Measurements from ENCODE around the gene CNN1.

DNA sequence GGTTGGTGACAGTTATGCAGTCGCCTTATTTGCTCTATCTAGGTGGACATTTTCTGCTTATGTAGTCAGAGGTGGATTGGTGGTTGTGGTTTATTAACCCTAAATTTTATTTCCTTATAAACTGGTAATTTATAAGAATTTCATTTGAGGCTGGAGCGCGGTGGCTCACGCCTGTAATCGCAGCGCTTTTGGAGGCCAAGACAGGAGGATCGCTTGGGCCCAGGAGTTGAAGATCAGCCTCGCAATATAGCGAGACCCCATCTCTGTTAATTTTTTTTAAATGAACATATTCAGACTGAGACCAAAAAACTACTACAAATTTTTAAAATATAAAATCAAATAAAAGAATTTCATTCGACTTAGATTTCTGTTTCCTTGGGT, 59.4 kb downstream of the CNN1 start:
- TF ChIP-seq, protein P1, sequence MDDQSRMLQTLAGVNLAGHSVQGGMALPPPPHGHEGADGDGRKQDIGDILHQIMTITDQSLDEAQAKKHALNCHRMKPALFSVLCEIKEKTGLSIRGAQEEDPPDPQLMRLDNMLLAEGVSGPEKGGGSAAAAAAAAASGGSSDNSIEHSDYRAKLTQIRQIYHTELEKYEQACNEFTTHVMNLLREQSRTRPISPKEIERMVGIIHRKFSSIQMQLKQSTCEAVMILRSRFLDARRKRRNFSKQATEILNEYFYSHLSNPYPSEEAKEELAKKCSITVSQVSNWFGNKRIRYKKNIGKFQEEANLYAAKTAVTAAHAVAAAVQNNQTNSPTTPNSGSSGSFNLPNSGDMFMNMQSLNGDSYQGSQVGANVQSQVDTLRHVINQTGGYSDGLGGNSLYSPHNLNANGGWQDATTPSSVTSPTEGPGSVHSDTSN (IDR thresholded peaks at IDR 0.05) = no peak
- TF ChIP-seq, protein P2, sequence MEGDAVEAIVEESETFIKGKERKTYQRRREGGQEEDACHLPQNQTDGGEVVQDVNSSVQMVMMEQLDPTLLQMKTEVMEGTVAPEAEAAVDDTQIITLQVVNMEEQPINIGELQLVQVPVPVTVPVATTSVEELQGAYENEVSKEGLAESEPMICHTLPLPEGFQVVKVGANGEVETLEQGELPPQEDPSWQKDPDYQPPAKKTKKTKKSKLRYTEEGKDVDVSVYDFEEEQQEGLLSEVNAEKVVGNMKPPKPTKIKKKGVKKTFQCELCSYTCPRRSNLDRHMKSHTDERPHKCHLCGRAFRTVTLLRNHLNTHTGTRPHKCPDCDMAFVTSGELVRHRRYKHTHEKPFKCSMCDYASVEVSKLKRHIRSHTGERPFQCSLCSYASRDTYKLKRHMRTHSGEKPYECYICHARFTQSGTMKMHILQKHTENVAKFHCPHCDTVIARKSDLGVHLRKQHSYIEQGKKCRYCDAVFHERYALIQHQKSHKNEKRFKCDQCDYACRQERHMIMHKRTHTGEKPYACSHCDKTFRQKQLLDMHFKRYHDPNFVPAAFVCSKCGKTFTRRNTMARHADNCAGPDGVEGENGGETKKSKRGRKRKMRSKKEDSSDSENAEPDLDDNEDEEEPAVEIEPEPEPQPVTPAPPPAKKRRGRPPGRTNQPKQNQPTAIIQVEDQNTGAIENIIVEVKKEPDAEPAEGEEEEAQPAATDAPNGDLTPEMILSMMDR (IDR thresholded peaks at IDR 0.05) = no peak
- TF ChIP-seq POLR2AphosphoS5 (IDR thresholded peaks at IDR 0.05; ENCODE audit: low read depth, low read length) (no peak), MXI1 (IDR thresholded peaks at IDR 0.05; ENCODE audit: low read depth, low read length) (no peak), RXRA (IDR thresholded peaks at IDR 0.05; ENCODE audit: borderline replicate concordance, low read depth) (no peak), SMC3 (IDR thresholded peaks at IDR 0.05; ENCODE audit: low read depth, low read length) (no peak), EP300 (IDR thresholded peaks at IDR 0.05; ENCODE audit: borderline replicate concordance in 1 of 2, low read depth in 1 of 2, low read length in 1 of 2) (no peak), RAD21 (IDR thresholded peaks at IDR 0.05; ENCODE audit: low read length) (no peak), RFX5 (IDR thresholded peaks at IDR 0.05; ENCODE audit: low read length) (no peak), TEAD4 (IDR thresholded peaks at IDR 0.05; ENCODE audit: borderline replicate concordance, insufficient read depth) (no peak), TAF1 (IDR thresholded peaks at IDR 0.05; ENCODE audit: borderline replicate concordance, low read depth, low read length) (no peak)
- TF ChIP-seq, protein P3, sequence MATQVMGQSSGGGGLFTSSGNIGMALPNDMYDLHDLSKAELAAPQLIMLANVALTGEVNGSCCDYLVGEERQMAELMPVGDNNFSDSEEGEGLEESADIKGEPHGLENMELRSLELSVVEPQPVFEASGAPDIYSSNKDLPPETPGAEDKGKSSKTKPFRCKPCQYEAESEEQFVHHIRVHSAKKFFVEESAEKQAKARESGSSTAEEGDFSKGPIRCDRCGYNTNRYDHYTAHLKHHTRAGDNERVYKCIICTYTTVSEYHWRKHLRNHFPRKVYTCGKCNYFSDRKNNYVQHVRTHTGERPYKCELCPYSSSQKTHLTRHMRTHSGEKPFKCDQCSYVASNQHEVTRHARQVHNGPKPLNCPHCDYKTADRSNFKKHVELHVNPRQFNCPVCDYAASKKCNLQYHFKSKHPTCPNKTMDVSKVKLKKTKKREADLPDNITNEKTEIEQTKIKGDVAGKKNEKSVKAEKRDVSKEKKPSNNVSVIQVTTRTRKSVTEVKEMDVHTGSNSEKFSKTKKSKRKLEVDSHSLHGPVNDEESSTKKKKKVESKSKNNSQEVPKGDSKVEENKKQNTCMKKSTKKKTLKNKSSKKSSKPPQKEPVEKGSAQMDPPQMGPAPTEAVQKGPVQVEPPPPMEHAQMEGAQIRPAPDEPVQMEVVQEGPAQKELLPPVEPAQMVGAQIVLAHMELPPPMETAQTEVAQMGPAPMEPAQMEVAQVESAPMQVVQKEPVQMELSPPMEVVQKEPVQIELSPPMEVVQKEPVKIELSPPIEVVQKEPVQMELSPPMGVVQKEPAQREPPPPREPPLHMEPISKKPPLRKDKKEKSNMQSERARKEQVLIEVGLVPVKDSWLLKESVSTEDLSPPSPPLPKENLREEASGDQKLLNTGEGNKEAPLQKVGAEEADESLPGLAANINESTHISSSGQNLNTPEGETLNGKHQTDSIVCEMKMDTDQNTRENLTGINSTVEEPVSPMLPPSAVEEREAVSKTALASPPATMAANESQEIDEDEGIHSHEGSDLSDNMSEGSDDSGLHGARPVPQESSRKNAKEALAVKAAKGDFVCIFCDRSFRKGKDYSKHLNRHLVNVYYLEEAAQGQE (IDR thresholded peaks at IDR 0.05; ENCODE audit: low read depth, low read length) = no peak
